Fibroblast of lung (primary cell): ENCODE measurements around the gene GRIK4.

Experiments
- CTCF ChIP-seq, 2 donors: IDR thresholded peaks in 1 of 2; conservative IDR thresholded peaks in 1 of 2; 1 replicate in 1 of 2; 2 replicates in 1 of 2; pipeline ENCODE4 v1.5.1; 2011 to 2012; ENCODE audit warnings: low read length in 2 of 2, control low read depth in 1 of 2, inconsistent platforms in 1 of 2, low read depth in 1 of 2, mild to moderate bottlenecking in 1 of 2
- EZH2 ChIP-seq: IDR thresholded peaks from 2 replicates; pipeline ENCODE4 v1.5.1; 2012; ENCODE audit warnings: low read length, control low read depth, mild to moderate bottlenecking; ENCODE audit errors: missing control alignments

DNA sequence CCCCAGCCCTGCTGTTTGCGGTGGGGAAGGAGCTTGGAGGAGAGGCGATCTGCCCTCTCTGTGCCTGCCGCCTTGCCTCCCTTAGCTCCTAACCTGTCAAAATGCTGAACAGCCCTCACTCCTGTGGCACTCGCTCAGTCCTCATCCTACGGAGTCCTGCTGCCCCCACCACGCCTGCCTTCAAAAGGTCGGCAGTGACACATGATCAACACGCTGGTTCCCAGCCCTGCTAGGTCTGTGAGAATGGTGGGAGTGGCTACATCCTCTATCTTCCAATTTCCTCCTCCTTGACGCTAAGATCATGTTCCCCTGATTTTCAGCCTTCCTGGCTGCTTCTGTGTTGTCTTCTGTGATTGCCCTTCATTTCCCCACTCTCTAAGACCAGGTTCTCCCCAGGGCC, 392.1 kb downstream of the GRIK4 start:
- TF ChIP-seq CTCF (conservative IDR thresholded peaks at IDR 0.05 in 1 of 2, IDR thresholded peaks at IDR 0.05 in 1 of 2; ENCODE audit: low read depth in 1 of 2, low read length in 2 of 2) = no peak
- no peak for TF ChIP-seq EZH2
